Body of pancreas (tissue), 4 donors: Measurements from ENCODE around the gene FUT9.

ENCODE experiments used
- POLR2A ChIP-seq, 3 donors: fragments of 450-650 bp; IDR thresholded peaks; one replicate each; pipeline ENCODE4 v1.6.1; 2016; ENCODE audit warnings: antibody characterized with exemption in 3 of 3, mild to moderate bottlenecking in 2 of 3
- TF ChIP-seq, protein P1 (sequence below), 7 experiments: fragments of 450-650 bp in 4 of 7; fragments of 200-600 bp in 3 of 7; sonication (generic) in 3 of 7; IDR thresholded peaks; one replicate each; pipeline ENCODE4 v1.5.1; 2016 to 2019; ENCODE audit warnings: antibody characterized with exemption in 7 of 7

DNA sequence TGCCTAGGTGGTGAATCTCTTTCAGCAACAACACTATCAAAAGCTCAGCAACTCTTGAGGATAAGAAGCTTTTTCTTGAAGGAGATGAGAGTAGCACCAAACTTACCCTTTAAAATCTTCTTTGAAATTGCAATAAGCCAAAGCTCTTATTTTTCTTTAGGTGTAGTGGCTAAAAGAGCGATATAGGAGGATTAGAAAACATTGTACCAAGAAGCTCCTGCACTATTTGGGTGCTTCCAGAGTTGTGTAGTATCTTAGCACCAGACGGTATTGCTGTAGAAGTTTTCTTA lies 1.2 kb downstream of the FUT9 start:
- TF ChIP-seq POLR2A (IDR thresholded peaks at IDR 0.05) = no peak
- TF ChIP-seq, protein P1, sequence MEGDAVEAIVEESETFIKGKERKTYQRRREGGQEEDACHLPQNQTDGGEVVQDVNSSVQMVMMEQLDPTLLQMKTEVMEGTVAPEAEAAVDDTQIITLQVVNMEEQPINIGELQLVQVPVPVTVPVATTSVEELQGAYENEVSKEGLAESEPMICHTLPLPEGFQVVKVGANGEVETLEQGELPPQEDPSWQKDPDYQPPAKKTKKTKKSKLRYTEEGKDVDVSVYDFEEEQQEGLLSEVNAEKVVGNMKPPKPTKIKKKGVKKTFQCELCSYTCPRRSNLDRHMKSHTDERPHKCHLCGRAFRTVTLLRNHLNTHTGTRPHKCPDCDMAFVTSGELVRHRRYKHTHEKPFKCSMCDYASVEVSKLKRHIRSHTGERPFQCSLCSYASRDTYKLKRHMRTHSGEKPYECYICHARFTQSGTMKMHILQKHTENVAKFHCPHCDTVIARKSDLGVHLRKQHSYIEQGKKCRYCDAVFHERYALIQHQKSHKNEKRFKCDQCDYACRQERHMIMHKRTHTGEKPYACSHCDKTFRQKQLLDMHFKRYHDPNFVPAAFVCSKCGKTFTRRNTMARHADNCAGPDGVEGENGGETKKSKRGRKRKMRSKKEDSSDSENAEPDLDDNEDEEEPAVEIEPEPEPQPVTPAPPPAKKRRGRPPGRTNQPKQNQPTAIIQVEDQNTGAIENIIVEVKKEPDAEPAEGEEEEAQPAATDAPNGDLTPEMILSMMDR (IDR thresholded peaks at IDR 0.05) = no peak
